ENCODE data around the gene DNAI4.
A peak's percentile ranks its signal among the peaks of the same experiment; 100 is the strongest.

DNAI4 gene

GRCh38 chr1:66777831-66778230, 146.8 kb downstream of the DNAI4 start:
- no peaks in the 10 kb centered on the region for H3K9me3 Mint-ChIP-seq
- no peaks in the 10 kb centered on the region for H3K36me3 Mint-ChIP-seq (ENCODE audit: low read depth)
- peaks cover 2% of the 10 kb centered on the region for H3K27me3 Mint-ChIP-seq

GRCh38 chr1:66775646-66776045, 149.0 kb downstream of the DNAI4 start:
- Mint-ChIP-seq H3K4me1 (peaks cover 12% of the 10 kb centered on the region), H3K27me3 (peaks cover 2% of the 10 kb centered on the region), H3K9me3 (no peaks in the 10 kb centered on the region), H3K27ac (no peak overlapping the region), H3K36me3 (ENCODE audit: low read depth) (no peaks in the 10 kb centered on the region), H3K4me3 (no peak overlapping the region)
- no peak for DNase-seq
- ATAC-seq: no peak

More at GRCh38 chr1:66777831-66778230, 146.8 kb downstream of the DNAI4 start:
- H3K4me1 Mint-ChIP-seq: peaks cover 3% of the 10 kb centered on the region
- H3K27ac Mint-ChIP-seq: no peak overlapping the region
- DNase-seq: no peak
- H3K4me3 Mint-ChIP-seq: no peak overlapping the region
- ATAC-seq: no peak

DNA sequence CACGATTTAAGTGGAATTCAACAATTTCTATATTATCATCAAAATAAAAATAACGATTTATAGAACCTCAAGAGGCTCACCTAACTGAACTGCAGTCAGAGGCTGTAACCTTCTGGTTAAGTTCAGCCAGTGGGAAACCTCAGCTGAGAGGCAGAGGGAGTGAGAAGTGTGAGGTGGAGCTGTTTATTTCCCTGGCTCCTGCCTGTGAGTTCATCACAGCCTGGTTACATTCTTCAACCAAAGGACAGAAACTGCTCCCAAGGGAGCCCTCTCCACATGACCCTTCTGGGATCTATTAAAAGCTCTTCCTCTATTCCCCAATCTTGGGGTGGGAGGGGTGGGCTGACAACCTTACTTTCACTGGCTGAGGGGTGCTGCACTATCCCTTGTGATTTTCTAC, 150.2 kb downstream of the DNAI4 start:
- Mint-ChIP-seq H3K27me3 (peaks cover 2% of the 10 kb centered on the region), H3K36me3 (ENCODE audit: low read depth) (no peaks in the 10 kb centered on the region), H3K4me1 (peaks cover 22% of the 10 kb centered on the region), H3K4me3 (no peak overlapping the region), H3K9me3 (no peaks in the 10 kb centered on the region), H3K27ac (no peak overlapping the region)
- DNase-seq: no peak
- ATAC-seq: no peak

DNA sequence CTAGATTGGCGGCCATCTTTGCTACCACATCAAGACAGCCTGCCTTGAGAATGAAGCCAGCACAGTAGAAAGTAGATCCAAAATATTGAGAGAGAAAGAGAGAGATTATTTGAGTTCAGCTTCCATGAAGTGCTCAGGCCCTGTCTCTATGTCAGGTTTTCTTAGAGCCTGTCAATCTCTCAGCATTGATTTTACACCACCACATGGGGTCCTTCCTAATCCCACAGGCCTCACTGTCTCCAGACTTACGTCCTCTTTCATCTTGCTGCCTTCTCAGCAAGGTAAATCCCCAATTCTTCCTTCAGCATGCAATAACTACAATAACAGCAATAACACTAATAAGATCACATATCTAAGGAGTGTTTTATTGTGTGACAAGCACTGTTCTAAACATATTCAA, 151.4 kb downstream of the DNAI4 start:
- DNase-seq (no peak), ATAC-seq (no peak)
- H3K27ac Mint-ChIP-seq: no peak overlapping the region
- no peak overlapping the region for H3K4me3 Mint-ChIP-seq
- H3K4me1 Mint-ChIP-seq: peaks cover 31% of the 10 kb centered on the region
- H3K9me3 Mint-ChIP-seq: no peaks in the 10 kb centered on the region
- H3K36me3 Mint-ChIP-seq (ENCODE audit: low read depth): no peaks in the 10 kb centered on the region
- H3K27me3 Mint-ChIP-seq: no peaks in the 10 kb centered on the region

GRCh38 chr1:66770694-66771093, 154.0 kb downstream of the DNAI4 start:
- no peaks in the 10 kb centered on the region for H3K36me3 Mint-ChIP-seq (ENCODE audit: low read depth)
- ATAC-seq (peak; percentile 44), DNase-seq (no peak)
- H3K9me3 Mint-ChIP-seq: no peaks in the 10 kb centered on the region
- peak overlapping the region; percentile 40 for H3K27ac Mint-ChIP-seq
- peaks cover 36% of the 10 kb centered on the region for H3K4me1 Mint-ChIP-seq
- H3K4me3 Mint-ChIP-seq: no peak overlapping the region
- H3K27me3 Mint-ChIP-seq: no peaks in the 10 kb centered on the region

- H3K9me3 Mint-ChIP-seq: no peaks in the 10 kb centered on the region
- peaks cover 36% of the 10 kb centered on the region for H3K4me1 Mint-ChIP-seq
- H3K27me3 Mint-ChIP-seq: no peaks in the 10 kb centered on the region
- H3K27ac Mint-ChIP-seq: peak overlapping the region; percentile 40
- DNase-seq: no peak
- ATAC-seq: peak; percentile 54
- no peaks in the 10 kb centered on the region for H3K36me3 Mint-ChIP-seq (ENCODE audit: low read depth)
- no peak overlapping the region for H3K4me3 Mint-ChIP-seq
Observed at GRCh38 chr1:66770240-66770639, 154.4 kb downstream of the DNAI4 start.

DNA sequence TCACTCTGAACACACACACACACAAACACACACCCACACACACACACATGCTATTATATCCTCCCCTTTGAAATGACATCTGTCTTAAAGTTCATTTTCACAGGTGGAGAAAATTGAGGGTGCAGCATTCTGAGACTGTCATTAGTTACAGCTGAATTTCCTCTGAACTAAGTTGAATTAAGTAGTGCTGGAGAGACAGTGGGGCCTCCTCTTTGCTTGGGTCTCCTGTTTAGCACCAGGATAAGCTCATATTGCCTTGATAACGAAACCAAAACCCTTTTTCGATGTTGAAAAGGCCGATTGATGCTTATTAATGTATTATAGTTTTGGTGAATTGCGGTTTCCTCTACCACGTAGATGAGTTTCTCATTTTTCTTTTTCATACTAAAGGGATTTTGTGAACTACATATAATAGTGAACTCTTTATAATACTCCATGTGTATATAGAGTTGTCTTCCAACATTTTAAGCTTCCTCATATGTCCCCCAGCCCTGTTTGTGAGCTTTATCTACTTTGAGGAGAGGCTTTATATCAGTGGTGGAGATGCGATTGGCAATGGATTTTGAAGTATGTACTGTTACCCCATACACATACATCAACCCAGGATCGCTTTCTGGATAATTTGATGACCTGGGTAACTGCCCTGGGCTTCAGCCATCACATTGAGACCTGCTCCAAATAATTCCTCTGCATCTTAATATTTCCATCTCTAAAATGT, 155.0 kb downstream of the DNAI4 start:
- Mint-ChIP-seq H3K27ac (peak overlapping the region; percentile 40), H3K9me3 (no peaks in the 10 kb centered on the region), H3K36me3 (ENCODE audit: low read depth) (no peaks in the 10 kb centered on the region), H3K4me3 (peak overlapping the region; percentile 56), H3K27me3 (no peaks in the 10 kb centered on the region), H3K4me1 (peaks cover 36% of the 10 kb centered on the region)
- ATAC-seq (peak; percentile 30), DNase-seq (no peak)

GRCh38 chr1:66768965-66769364, 155.7 kb downstream of the DNAI4 start:
- no peak for DNase-seq
- Mint-ChIP-seq H3K4me3 (no peak overlapping the region), H3K27me3 (no peaks in the 10 kb centered on the region), H3K4me1 (peaks cover 36% of the 10 kb centered on the region), H3K9me3 (no peaks in the 10 kb centered on the region), H3K36me3 (ENCODE audit: low read depth) (no peaks in the 10 kb centered on the region), H3K27ac (no peak overlapping the region)
- no peak for ATAC-seq

GRCh38 chr1:66767626-66768025, 157.0 kb downstream of the DNAI4 start:
- peaks cover 36% of the 10 kb centered on the region for H3K4me1 Mint-ChIP-seq
- no peaks in the 10 kb centered on the region for H3K36me3 Mint-ChIP-seq (ENCODE audit: low read depth)
- no peak overlapping the region for H3K27ac Mint-ChIP-seq
- H3K9me3 Mint-ChIP-seq: no peaks in the 10 kb centered on the region
- no peak overlapping the region for H3K4me3 Mint-ChIP-seq
- DNase-seq (no peak), ATAC-seq (no peak)
- no peaks in the 10 kb centered on the region for H3K27me3 Mint-ChIP-seq

DNA sequence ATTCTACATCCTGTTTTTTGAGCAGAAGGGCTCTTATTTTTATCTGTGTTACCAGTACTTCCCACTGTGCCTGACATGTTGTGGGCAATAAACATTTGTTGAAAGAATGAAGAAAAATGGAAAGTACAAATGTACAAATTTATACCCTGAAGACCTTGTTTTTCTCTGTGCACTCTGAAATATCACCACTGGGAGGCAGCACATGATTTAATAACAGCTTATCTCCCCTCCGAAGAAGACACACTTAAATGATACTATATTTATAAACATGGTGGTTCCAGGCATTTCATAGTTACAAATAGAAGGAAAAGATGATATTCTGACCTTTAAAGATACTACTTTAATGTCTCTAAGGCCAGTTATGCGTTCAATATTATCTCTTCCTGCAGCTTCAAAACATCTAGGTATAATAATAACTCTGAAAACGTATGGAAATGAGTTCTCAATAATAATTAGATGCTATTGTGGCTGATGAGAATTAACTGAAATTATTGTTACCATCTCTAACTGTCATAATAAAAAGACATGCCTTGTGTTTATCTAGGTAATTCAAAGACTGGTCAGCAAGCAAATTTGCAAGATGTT, 159.6 kb downstream of the DNAI4 start:
- H3K9me3 Mint-ChIP-seq: no peaks in the 10 kb centered on the region
- H3K4me1 Mint-ChIP-seq: peaks cover 22% of the 10 kb centered on the region
- no peaks in the 10 kb centered on the region for H3K36me3 Mint-ChIP-seq (ENCODE audit: low read depth)
- peaks cover 3% of the 10 kb centered on the region for H3K27me3 Mint-ChIP-seq
- peak; percentile 69 for ATAC-seq
- peak; percentile 52 for DNase-seq
- no peak overlapping the region for H3K4me3 Mint-ChIP-seq
- no peak overlapping the region for H3K27ac Mint-ChIP-seq
